GM04503 (cell line): ENCODE measurements around the gene LMNTD2.
"Not testable (repeated sequence)": the region's sequence is repeated elsewhere in the genome, so short reads cannot be mapped to it uniquely, and the experiment has no call there.

Experiments used
- DNase-seq: peaks from one replicate; pipeline ENCODE4 v3.0.0-alpha.2; 2012; ENCODE audit warnings: low read depth

Gene LMNTD2

GRCh38 chr11:587546-587945 lies 27.0 kb upstream of the LMNTD2 start:
- no peak for DNase-seq

- no peak for DNase-seq
These were observed 26.1 kb upstream of the LMNTD2 start for GRCh38 chr11:586376-587316.

- no peak for DNase-seq
These were observed 23.7 kb upstream of the LMNTD2 start for GRCh38 chr11:584287-584686.

GRCh38 chr11:581752-582151 lies 21.2 kb upstream of the LMNTD2 start:
- DNase-seq, result no peak

GRCh38 chr11:581342-581741 lies 20.8 kb upstream of the LMNTD2 start:
- no peak for DNase-seq

- no peak for DNase-seq
These were observed 19.5 kb upstream of the LMNTD2 start for GRCh38 chr11:579830-580601.

- DNase-seq, result no peak
These were observed 17.9 kb upstream of the LMNTD2 start for GRCh38 chr11:578276-579035.

GRCh38 chr11:577611-577894 lies 17.0 kb upstream of the LMNTD2 start:
- DNase-seq, result no peak

GRCh38 chr11:576811-577610 lies 16.5 kb upstream of the LMNTD2 start:
- no peak for DNase-seq

GRCh38 chr11:575996-576768 lies 15.6 kb upstream of the LMNTD2 start, which contains the start of gene PHRF1:
PHRF1 (plus strand) TSS chr11:576470; CDS start chr11:581513, 5,043 bp downstream.
- DNase-seq, result peak; percentile 67

GRCh38 chr11:575313-575995 lies 14.9 kb upstream of the LMNTD2 start:
- DNase-seq, result no peak

GRCh38 chr11:574632-575312 lies 14.2 kb upstream of the LMNTD2 start:
- DNase-seq, result no peak

- not testable (repeated sequence) for DNase-seq
These were observed 13.6 kb upstream of the LMNTD2 start for GRCh38 chr11:574031-574570.

- no peak for DNase-seq
These were observed 12.7 kb upstream of the LMNTD2 start for GRCh38 chr11:573146-573759.

GRCh38 chr11:571802-572185 lies 11.3 kb upstream of the LMNTD2 start:
- DNase-seq, result no peak

- no peak for DNase-seq
These were observed 8.8 kb upstream of the LMNTD2 start for GRCh38 chr11:569158-569885.

GRCh38 chr11:568306-569157 lies 8.0 kb upstream of the LMNTD2 start:
- peak; percentile 56 for DNase-seq
